Vagina (tissue), 2 donors: ENCODE data around the gene MT1A. TPM values are rescaled to one million over a fixed set of nuclear protein-coding genes. Genes with fewer than 3 reads are reported as not detected.

Experiments
- DNase-seq, 2 donors: peaks; one replicate each; pipeline ENCODE4 v3.0.0-alpha.2; 2017; ENCODE audit errors: extremely low spot score in 2 of 2
- H3K27ac ChIP-seq: fragments of 200-600 bp; sonication (generic); one replicate; pipeline ENCODE4 v1.5.1; 2019
- H3K27me3 ChIP-seq: fragments of 200-600 bp; sonication (generic); one replicate; pipeline ENCODE4 v1.5.1; 2019
- H3K36me3 ChIP-seq, 2 donors: fragments of 200-600 bp; sonication (generic); one replicate each; pipeline ENCODE4 v1.5.1; 2017 to 2019
- H3K4me1 ChIP-seq: fragments of 200-600 bp; sonication (generic); one replicate; pipeline ENCODE4 v1.5.1; 2019
- H3K4me3 ChIP-seq, 2 donors: fragments of 200-600 bp; sonication (generic); 1 replicate in 1 of 2; 2 replicates in 1 of 2; pipeline ENCODE4 v1.5.1; 2016 to 2019
- H3K9me3 ChIP-seq: fragments of 200-600 bp; sonication (generic); one replicate; pipeline ENCODE4 v1.5.1; 2019
- CTCF ChIP-seq, 3 experiments: fragments of 450-650 bp in 2 of 3; fragments of 200-600 bp in 1 of 3; sonication (generic) in 1 of 3; IDR thresholded peaks; one replicate each; pipeline ENCODE4 v1.5.1; 2017 to 2019; ENCODE audit warnings: antibody characterized with exemption in 3 of 3, mild to moderate bottlenecking in 2 of 3, moderate library complexity in 2 of 3
- POLR2A ChIP-seq, 2 donors: fragments of 450-650 bp; IDR thresholded peaks; one replicate each; pipeline ENCODE4 v1.6.1; 2017; ENCODE audit warnings: antibody characterized with exemption in 2 of 2, mild to moderate bottlenecking in 2 of 2, moderate library complexity in 2 of 2
- POLR2AphosphoS5 ChIP-seq, 2 donors: sonication (generic); formaldehyde crosslinking; IDR thresholded peaks; one replicate each; pipeline ENCODE4 v1.9.0; 2017; ENCODE audit warnings: antibody characterized with exemption in 2 of 2, mild to moderate bottlenecking in 2 of 2, low read depth in 1 of 2; ENCODE audit not compliant: insufficient read depth in 1 of 2
- intact Hi-C: fragments of 100-400 bp; cut with DNase I; formaldehyde crosslinking; loops from one replicate; pipeline ENCODE4 v1.15.1; 2023
- total RNA-seq: library from RNA; depleted of rRNA; stranded (reverse); fragments of >200 nt; gene quantifications from one replicate; pipeline ENCODE4 v1.2.3, GENCODE V29; 2016

The MT1A gene
- total RNA-seq, 1 donor from 2014 or later = 110 TPM

GRCh38 chr16:56689171-56689570 lies 50.7 kb downstream of the MT1A start:
- no peaks in the 10 kb centered on the region for H3K36me3 ChIP-seq
- no peak for DNase-seq
- TF ChIP-seq POLR2A (IDR thresholded peaks at IDR 0.05) (no peak), CTCF (IDR thresholded peaks at IDR 0.05) (no peak), POLR2AphosphoS5 (IDR thresholded peaks at IDR 0.05; ENCODE audit: insufficient read depth in 1 of 2, low read depth in 1 of 2) (no peak)
- no peak overlapping the region for H3K27ac ChIP-seq
- no peaks in the 10 kb centered on the region for H3K27me3 ChIP-seq
- no peak overlapping the region for H3K4me3 ChIP-seq
- intact Hi-C loops = no loop called here
- H3K9me3 ChIP-seq = no peaks in the 10 kb centered on the region
- peaks cover 8% of the 10 kb centered on the region for H3K4me1 ChIP-seq

Other genes with a start within 250 kb of the MT1A start
- 132 TPM for gene AMFR, start 213.1 kb upstream of the MT1A start, total RNA-seq
- 38.1 TPM for gene NUDT21, start 187.3 kb upstream of the MT1A start, total RNA-seq
- gene OGFOD1, start 187.1 kb upstream of the MT1A start, total RNA-seq = 14.5 TPM
- 89.9 TPM for gene BBS2, start 118.6 kb upstream of the MT1A start, total RNA-seq
- 25.8 TPM for gene MT4, start 73.6 kb upstream of the MT1A start, total RNA-seq
- 12.8 TPM for gene MT3, start 49.1 kb upstream of the MT1A start, total RNA-seq
- 661 TPM for gene MT2A, start 30.1 kb upstream of the MT1A start, total RNA-seq
- gene MT1E, start 12.9 kb upstream of the MT1A start, total RNA-seq = 564 TPM
- 63.3 TPM for gene MT1M, start 6.0 kb upstream of the MT1A start, total RNA-seq
- not detected for gene MT1B, start 13.2 kb downstream of the MT1A start, total RNA-seq
- 16.0 TPM for gene MT1F, start 19.3 kb downstream of the MT1A start, total RNA-seq
- gene MT1G, start 29.4 kb downstream of the MT1A start, total RNA-seq = not detected
- gene MT1H, start 31.1 kb downstream of the MT1A start, total RNA-seq = not detected
- 3,049 TPM for gene MT1X, start 43.8 kb downstream of the MT1A start, total RNA-seq
- 43.7 TPM for gene NUP93, start 91.5 kb downstream of the MT1A start, total RNA-seq
- gene SLC12A3, start 226.5 kb downstream of the MT1A start, total RNA-seq = not detected